Measurements from ENCODE around the gene KRT78.

Gene KRT78

DNA sequence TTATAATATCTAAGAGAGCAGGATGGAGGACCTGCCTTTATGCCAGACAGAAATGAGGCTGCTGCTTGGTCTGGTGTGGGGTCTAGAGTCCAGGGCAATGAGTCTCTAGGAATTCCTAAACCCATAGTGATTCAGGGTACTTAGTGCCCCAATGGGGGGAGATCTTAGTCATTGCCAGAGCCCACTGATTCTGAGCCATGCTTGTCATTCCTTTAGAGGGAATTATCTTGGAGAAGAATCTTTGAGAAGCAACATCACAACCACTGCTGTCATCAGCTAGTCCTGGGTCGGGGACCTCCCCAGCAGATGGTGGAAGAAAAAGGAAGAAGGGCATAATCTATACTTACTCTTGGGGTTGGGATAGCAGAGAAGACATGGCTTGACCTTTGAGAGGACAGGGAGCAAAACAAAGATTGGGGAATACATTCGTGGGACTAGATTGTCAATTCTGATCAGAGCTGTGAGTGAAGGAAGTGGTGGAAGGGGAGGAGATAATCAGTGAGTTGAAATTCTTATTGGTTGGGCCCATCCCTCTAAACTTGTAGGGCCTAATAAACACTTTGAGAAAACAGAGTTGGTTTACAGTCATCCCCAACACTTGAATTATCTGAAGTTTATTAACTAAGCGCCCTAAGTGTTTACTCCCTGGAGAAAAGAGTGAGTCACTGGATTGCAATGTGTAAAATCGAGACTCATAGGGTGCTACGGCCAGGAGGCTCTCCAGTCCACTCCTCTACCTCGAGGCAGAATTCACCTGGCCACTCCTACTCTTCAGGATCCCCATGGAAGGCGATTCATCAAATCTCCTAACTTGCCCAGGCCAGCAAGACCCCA is 49.9 kb downstream of the KRT78 start:
- no peak overlapping the region for H4K91ac ChIP-seq (ENCODE audit: low read length)
- H2AFZ ChIP-seq (ENCODE audit: low read depth, low read length), result no peak overlapping the region
- no peak overlapping the region for H3K14ac ChIP-seq (ENCODE audit: low read length in 2 of 2)
- H3K4me2 ChIP-seq (ENCODE audit: low read length, poor library complexity, severe bottlenecking), result no peak overlapping the region
- no peak overlapping the region for H2BK5ac ChIP-seq (ENCODE audit: low read depth, low read length, poor library complexity, severe bottlenecking)
- H3K4me1 ChIP-seq (ENCODE audit: control insufficient read depth, insufficient read depth, low read depth, low read length), result peaks cover 8% of the 10 kb centered on the region
- H2BK15ac ChIP-seq (ENCODE audit: low read depth, poor library complexity, severe bottlenecking), result no peak overlapping the region
- no peak overlapping the region for H3K18ac ChIP-seq (ENCODE audit: low read depth in 1 of 2, low read length in 2 of 2)
- H4K8ac ChIP-seq (ENCODE audit: low read length), result no peak overlapping the region
- H2AK5ac ChIP-seq (ENCODE audit: low read length, severe bottlenecking), result no peak overlapping the region
- 41% methylated on average over 7 of the region's 7 CpGs for WGBS
- no peak overlapping the region for H2BK120ac ChIP-seq (ENCODE audit: low read depth, low read length)
- no peaks in the 10 kb centered on the region for H3K36me3 ChIP-seq (ENCODE audit: control insufficient read depth in 1 of 2, insufficient read depth in 2 of 2, low read depth in 1 of 2, low read length in 2 of 2)
- peaks cover 19 to 22% of the 10 kb centered on the region in 2 experiments for H3K27me3 ChIP-seq (ENCODE audit: control insufficient read depth in 1 of 2, insufficient read depth in 1 of 2, low read length in 2 of 2)
- H2BK12ac ChIP-seq (ENCODE audit: low read length in 2 of 2), result no peak overlapping the region
- H3K4me3 ChIP-seq (ENCODE audit: insufficient read depth in 1 of 2, low read depth in 1 of 2, low read length in 2 of 2), result no peak overlapping the region
- no peaks in the 10 kb centered on the region for H3K79me1 ChIP-seq (replicated peaks; ENCODE audit: low read length, poor library complexity, severe bottlenecking)
- no peak overlapping the region for H3K9ac ChIP-seq (ENCODE audit: low read length)
- peak; percentile 5 for DNase-seq
- no peak overlapping the region for H3K23ac ChIP-seq (ENCODE audit: low read length in 2 of 2)
- H3K9me3 ChIP-seq (ENCODE audit: control insufficient read depth, low read length), result no peaks in the 10 kb centered on the region
- no peak overlapping the region for H3K27ac ChIP-seq (ENCODE audit: low read length, poor library complexity, severe bottlenecking)
- no peak overlapping the region for H3K4ac ChIP-seq (ENCODE audit: low read depth in 1 of 2, low read length in 2 of 2)

DNA sequence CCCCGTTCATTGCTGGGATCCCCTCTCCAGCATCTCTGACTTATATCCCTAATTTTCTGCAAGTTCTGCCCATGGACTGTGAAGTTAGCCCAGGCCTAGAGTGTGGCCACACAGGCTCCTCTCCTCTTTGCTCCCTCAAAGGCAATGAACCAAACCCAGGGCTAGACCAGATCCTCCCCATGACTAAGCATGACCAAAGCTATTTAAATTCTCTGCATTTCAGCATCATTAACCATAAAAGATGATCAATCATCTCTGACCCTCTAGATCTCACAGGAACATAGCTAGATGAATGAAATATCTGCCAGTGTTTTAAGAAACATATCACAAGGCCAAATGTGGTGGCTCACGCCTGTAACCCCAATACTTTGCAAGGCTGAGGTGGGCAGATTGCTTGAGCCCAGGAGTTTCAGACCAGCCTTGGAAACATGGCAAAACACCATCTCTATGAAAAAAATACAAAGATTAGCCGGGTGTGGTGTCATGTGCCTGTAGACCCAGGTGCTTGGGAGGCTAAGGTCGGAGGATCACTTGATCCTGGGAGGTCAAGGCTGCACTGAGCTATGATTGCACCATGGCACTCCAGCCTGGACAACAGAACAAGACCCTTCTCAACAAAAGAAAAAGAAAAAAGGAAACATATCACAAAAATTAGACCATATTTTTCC is 50.7 kb downstream of the KRT78 start:
- 89% methylated on average over 4 of the region's 4 CpGs for WGBS
- no peak overlapping the region for H2BK12ac ChIP-seq (ENCODE audit: low read length in 2 of 2)
- peaks cover 12 to 19% of the 10 kb centered on the region in 2 experiments for H3K27me3 ChIP-seq (ENCODE audit: control insufficient read depth in 1 of 2, insufficient read depth in 1 of 2, low read length in 2 of 2)
- no peak overlapping the region for H3K9ac ChIP-seq (ENCODE audit: low read length)
- H2BK15ac ChIP-seq (ENCODE audit: low read depth, poor library complexity, severe bottlenecking), result no peak overlapping the region
- no peak overlapping the region for H3K27ac ChIP-seq (ENCODE audit: low read length, poor library complexity, severe bottlenecking)
- no peaks in the 10 kb centered on the region for H3K9me3 ChIP-seq (ENCODE audit: control insufficient read depth, low read length)
- H3K79me1 ChIP-seq (replicated peaks; ENCODE audit: low read length, poor library complexity, severe bottlenecking), result no peaks in the 10 kb centered on the region
- H2BK5ac ChIP-seq (ENCODE audit: low read depth, low read length, poor library complexity, severe bottlenecking), result no peak overlapping the region
- no peaks in the 10 kb centered on the region for H3K36me3 ChIP-seq (ENCODE audit: control insufficient read depth in 1 of 2, insufficient read depth in 2 of 2, low read depth in 1 of 2, low read length in 2 of 2)
- H3K18ac ChIP-seq (ENCODE audit: low read depth in 1 of 2, low read length in 2 of 2), result no peak overlapping the region
- H3K4me3 ChIP-seq (ENCODE audit: insufficient read depth in 1 of 2, low read depth in 1 of 2, low read length in 2 of 2), result no peak overlapping the region
- H3K4ac ChIP-seq (ENCODE audit: low read depth in 1 of 2, low read length in 2 of 2), result no peak overlapping the region
- H2BK120ac ChIP-seq (ENCODE audit: low read depth, low read length), result no peak overlapping the region
- DNase-seq, result no peak
- no peak overlapping the region for H2AK5ac ChIP-seq (ENCODE audit: low read length, severe bottlenecking)
- no peak overlapping the region for H3K4me2 ChIP-seq (ENCODE audit: low read length, poor library complexity, severe bottlenecking)
- no peak overlapping the region for H2AFZ ChIP-seq (ENCODE audit: low read depth, low read length)
- no peak overlapping the region for H3K14ac ChIP-seq (ENCODE audit: low read length in 2 of 2)
- H4K91ac ChIP-seq (ENCODE audit: low read length), result no peak overlapping the region
- H3K4me1 ChIP-seq (ENCODE audit: control insufficient read depth, insufficient read depth, low read depth, low read length), result peaks cover 8% of the 10 kb centered on the region
- no peak overlapping the region for H4K8ac ChIP-seq (ENCODE audit: low read length)
- H3K23ac ChIP-seq (ENCODE audit: low read length in 2 of 2), result no peak overlapping the region

DNA sequence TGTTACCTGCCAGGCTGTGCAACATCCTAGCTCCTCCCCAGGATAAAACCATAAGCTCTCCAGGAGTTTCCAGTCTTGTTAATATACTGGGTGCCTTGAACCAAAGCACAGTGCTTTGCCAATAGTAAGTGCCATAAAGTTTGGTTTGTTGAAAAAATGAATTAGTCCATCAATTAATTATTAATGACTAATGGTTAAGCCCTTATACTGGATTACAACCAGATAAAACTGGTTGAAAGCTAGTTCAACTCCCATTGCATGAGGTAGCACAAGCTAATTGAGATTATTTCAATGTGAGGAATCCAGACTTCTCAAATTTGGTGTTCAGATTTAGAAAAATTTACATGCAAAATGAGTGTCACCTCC is 51.3 kb downstream of the KRT78 start:
- H2AK5ac ChIP-seq (ENCODE audit: low read length, severe bottlenecking), result no peak overlapping the region
- H3K4me2 ChIP-seq (ENCODE audit: low read length, poor library complexity, severe bottlenecking), result no peak overlapping the region
- no peak for DNase-seq

DNA sequence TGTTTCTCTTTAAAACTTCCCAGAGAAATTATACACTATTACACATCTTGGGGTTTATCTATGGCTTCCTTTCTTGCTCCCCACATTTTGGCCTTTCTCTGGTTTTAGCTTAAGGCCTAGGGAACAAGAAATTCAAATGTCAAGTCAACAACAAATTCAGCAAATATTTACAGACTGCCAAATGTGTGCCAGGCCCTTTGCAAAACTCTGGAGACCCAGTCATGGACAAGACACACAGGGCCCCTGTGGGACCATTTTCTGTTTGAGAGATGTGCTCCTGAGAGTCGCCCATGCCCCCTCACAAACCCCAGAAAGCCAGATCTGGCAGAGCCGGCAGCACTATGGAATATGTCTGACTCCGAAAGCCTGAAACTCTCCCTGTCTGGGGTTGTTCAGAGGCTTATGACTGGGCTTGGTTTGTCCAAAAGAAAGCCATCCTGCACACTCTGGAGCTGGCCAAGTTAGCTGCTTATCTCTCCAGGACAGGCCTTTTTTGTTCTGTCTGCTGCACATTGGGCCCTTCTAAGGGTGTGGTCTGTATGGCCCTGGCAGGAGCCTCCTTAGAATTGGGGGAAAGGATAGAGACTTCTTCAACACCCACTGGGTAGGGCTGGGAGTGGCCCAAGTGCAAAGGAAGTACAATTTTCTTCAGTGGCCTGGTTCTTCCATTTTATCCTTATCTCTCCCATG is 51.8 kb downstream of the KRT78 start:
- Histone ChIP-seq H3K4me1 (ENCODE audit: control insufficient read depth, insufficient read depth, low read depth, low read length) (peaks cover 8% of the 10 kb centered on the region), H2BK120ac (ENCODE audit: low read depth, low read length) (no peak overlapping the region), H3K18ac (ENCODE audit: low read depth in 1 of 2, low read length in 2 of 2) (no peak overlapping the region), H3K14ac (ENCODE audit: low read length in 2 of 2) (no peak overlapping the region), H2BK12ac (ENCODE audit: low read length in 2 of 2) (no peak overlapping the region), H3K27ac (ENCODE audit: low read length, poor library complexity, severe bottlenecking) (no peak overlapping the region), H3K4me2 (ENCODE audit: low read length, poor library complexity, severe bottlenecking) (no peak overlapping the region), H3K27me3 (ENCODE audit: control insufficient read depth in 1 of 2, insufficient read depth in 1 of 2, low read length in 2 of 2) (peaks cover 13 to 19% of the 10 kb centered on the region in 2 experiments), H4K8ac (ENCODE audit: low read length) (no peak overlapping the region), H3K9ac (ENCODE audit: low read length) (no peak overlapping the region), H2BK5ac (ENCODE audit: low read depth, low read length, poor library complexity, severe bottlenecking) (no peak overlapping the region), H3K23ac (ENCODE audit: low read length in 2 of 2) (no peak overlapping the region), H2BK15ac (ENCODE audit: low read depth, poor library complexity, severe bottlenecking) (no peak overlapping the region), H4K91ac (ENCODE audit: low read length) (no peak overlapping the region), H2AFZ (ENCODE audit: low read depth, low read length) (no peak overlapping the region), H3K79me1 (replicated peaks; ENCODE audit: low read length, poor library complexity, severe bottlenecking) (no peaks in the 10 kb centered on the region), H3K9me3 (ENCODE audit: control insufficient read depth, low read length) (no peaks in the 10 kb centered on the region), H2AK5ac (ENCODE audit: low read length, severe bottlenecking) (no peak overlapping the region), H3K4ac (ENCODE audit: low read depth in 1 of 2, low read length in 2 of 2) (no peak overlapping the region), H3K36me3 (ENCODE audit: control insufficient read depth in 1 of 2, insufficient read depth in 2 of 2, low read depth in 1 of 2, low read length in 2 of 2) (no peaks in the 10 kb centered on the region), H3K4me3 (ENCODE audit: insufficient read depth in 1 of 2, low read depth in 1 of 2, low read length in 2 of 2) (no peak overlapping the region)
- DNase-seq, result no peak
- 60% methylated on average over 3 of the region's 3 CpGs for WGBS

More for the DNA sequence above, 51.3 kb downstream of the KRT78 start:
- Histone ChIP-seq H2BK120ac (ENCODE audit: low read depth, low read length) (no peak overlapping the region), H4K8ac (ENCODE audit: low read length) (no peak overlapping the region), H3K79me1 (replicated peaks; ENCODE audit: low read length, poor library complexity, severe bottlenecking) (no peaks in the 10 kb centered on the region), H3K4ac (ENCODE audit: low read depth in 1 of 2, low read length in 2 of 2) (no peak overlapping the region), H3K4me3 (ENCODE audit: insufficient read depth in 1 of 2, low read depth in 1 of 2, low read length in 2 of 2) (no peak overlapping the region), H3K4me1 (ENCODE audit: control insufficient read depth, insufficient read depth, low read depth, low read length) (peaks cover 8% of the 10 kb centered on the region), H3K9ac (ENCODE audit: low read length) (no peak overlapping the region), H2AFZ (ENCODE audit: low read depth, low read length) (no peak overlapping the region), H3K23ac (ENCODE audit: low read length in 2 of 2) (no peak overlapping the region), H3K14ac (ENCODE audit: low read length in 2 of 2) (no peak overlapping the region), H4K91ac (ENCODE audit: low read length) (no peak overlapping the region), H3K18ac (ENCODE audit: low read depth in 1 of 2, low read length in 2 of 2) (no peak overlapping the region), H3K27me3 (ENCODE audit: control insufficient read depth in 1 of 2, insufficient read depth in 1 of 2, low read length in 2 of 2) (peaks cover 12 to 19% of the 10 kb centered on the region in 2 experiments), H2BK12ac (ENCODE audit: low read length in 2 of 2) (no peak overlapping the region), H2BK5ac (ENCODE audit: low read depth, low read length, poor library complexity, severe bottlenecking) (no peak overlapping the region), H3K27ac (ENCODE audit: low read length, poor library complexity, severe bottlenecking) (no peak overlapping the region), H3K9me3 (ENCODE audit: control insufficient read depth, low read length) (no peaks in the 10 kb centered on the region), H3K36me3 (ENCODE audit: control insufficient read depth in 1 of 2, insufficient read depth in 2 of 2, low read depth in 1 of 2, low read length in 2 of 2) (no peaks in the 10 kb centered on the region), H2BK15ac (ENCODE audit: low read depth, poor library complexity, severe bottlenecking) (no peak overlapping the region)

Data from mesenchymal stem cell (in vitro differentiated cells and primary cell).